Measurements from ENCODE around the gene CEBPA. TPM values are rescaled to one million over a fixed set of nuclear protein-coding genes. Genes with fewer than 3 reads are reported as not detected.
"Not testable (repeated sequence)": the region's sequence is repeated elsewhere in the genome, so short reads cannot be mapped to it uniquely, and the experiment has no call there.

The CEBPA gene
- total RNA-seq, 1 donor from 2014 or later = 22.2 TPM

GRCh38 chr19:33300894-33301143 lies 1.5 kb downstream of the CEBPA start:
- DNase-seq (ENCODE audit: low spot score) = no peak

DNA sequence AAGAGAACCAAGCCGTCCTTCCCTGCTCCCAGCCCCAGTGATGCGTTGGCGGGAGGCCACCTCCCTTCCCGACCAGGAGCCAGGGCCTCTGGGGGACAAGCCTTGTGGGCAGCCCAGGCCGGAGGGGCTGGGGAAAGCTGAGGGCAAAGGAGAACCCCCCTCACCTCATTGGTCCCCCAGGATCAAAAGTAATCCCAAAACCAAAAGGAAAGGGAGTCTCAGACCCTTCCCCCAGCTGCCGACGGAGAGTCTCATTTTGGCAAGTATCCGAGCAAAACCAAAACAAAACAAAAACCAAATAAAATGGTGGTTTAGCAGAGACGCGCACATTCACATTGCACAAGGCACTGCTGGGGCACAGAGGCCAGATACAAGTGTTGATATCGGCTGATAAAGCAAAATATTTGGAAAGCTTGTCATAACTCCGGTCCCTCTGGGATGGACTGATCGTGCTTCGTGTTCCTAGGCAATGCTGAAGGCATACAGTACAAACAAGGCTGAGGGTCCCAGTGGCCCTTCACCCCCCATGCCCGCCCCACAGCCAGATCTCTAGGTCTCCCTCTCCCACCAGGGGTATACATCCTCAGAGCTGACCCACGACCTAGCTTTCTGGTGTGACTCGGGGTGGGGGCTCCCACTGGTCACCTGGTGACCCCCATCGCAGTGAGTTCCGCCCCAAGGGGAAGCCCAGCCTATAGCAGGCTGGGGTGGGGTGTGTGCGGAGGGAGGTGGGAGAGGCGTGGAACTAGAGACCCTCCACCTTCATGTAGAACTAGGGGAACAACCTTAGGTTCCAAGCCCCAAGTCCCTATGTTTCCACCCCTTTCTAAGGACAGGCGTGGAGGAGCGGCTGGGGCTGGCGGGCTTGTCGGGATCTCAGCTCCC lies 2.1 kb downstream of the CEBPA start:
- no peak for DNase-seq (ENCODE audit: low spot score)

DNA sequence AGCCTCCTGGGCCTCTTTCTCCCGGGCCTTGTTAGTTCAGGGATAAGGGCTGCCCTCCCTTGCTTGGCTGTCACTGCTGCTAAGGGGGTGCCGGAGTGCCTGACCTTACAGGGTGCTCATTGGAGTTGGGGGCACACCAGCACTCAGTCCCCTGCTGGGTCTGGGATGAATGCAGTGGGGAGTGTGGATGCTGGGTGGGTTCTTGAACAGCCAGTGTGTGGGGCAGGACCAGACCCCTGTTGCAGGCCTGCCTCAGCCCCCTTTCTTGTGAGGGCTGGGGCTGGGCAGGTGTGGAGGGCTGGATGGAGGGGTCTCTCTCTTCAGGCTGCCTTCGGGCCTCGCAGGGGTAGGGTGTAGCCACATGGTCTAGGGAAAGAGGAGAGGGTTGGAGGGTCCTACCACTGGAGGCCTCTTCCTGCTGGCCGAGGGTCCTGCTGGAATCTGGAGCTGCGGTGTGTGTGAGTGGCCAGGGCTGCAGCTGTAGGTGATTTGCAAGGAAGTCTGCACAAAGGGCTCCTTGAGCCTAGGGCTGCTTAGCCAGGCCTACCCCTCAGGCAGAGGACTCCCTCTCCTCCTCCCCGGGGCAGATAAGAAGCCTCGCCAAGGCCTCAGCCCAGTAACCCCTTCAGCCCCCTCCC lies 3.2 kb downstream of the CEBPA start:
- no peak for DNase-seq (ENCODE audit: low spot score)

- no peak for DNase-seq (ENCODE audit: low spot score)
Observed at GRCh38 chr19:33298146-33298911, 4.0 kb downstream of the CEBPA start.

- no peak for DNase-seq (ENCODE audit: low spot score)
Observed at GRCh38 chr19:33297401-33298145, 4.8 kb downstream of the CEBPA start.

GRCh38 chr19:33296488-33296971 lies 5.8 kb downstream of the CEBPA start:
- DNase-seq (ENCODE audit: low spot score) = no peak

GRCh38 chr19:33295621-33296487 lies 6.5 kb downstream of the CEBPA start:
- no peak for DNase-seq (ENCODE audit: low spot score)

DNA sequence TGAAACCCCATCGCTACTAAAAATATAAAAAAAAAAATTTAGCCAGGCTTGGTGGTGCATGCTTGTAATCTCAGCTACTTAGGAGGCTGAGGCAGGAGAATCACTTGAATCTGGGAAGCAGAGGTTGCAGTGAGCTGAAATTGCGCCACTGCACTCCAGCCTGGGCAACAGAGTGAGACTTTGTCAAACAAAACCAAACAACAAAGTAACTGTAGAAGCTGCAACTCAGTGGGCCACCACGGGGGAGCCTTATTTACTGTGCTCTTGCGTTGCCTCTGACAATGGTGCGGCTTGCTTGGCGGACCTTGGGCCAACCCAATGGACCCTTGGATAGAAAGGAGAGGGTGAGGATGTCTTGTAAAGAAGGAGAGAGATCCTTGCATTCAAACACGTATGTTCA lies 7.3 kb downstream of the CEBPA start:
- not testable (repeated sequence) for DNase-seq (ENCODE audit: low spot score)

GRCh38 chr19:33294058-33294798 lies 8.1 kb downstream of the CEBPA start:
- no peak for DNase-seq (ENCODE audit: low spot score)

DNA sequence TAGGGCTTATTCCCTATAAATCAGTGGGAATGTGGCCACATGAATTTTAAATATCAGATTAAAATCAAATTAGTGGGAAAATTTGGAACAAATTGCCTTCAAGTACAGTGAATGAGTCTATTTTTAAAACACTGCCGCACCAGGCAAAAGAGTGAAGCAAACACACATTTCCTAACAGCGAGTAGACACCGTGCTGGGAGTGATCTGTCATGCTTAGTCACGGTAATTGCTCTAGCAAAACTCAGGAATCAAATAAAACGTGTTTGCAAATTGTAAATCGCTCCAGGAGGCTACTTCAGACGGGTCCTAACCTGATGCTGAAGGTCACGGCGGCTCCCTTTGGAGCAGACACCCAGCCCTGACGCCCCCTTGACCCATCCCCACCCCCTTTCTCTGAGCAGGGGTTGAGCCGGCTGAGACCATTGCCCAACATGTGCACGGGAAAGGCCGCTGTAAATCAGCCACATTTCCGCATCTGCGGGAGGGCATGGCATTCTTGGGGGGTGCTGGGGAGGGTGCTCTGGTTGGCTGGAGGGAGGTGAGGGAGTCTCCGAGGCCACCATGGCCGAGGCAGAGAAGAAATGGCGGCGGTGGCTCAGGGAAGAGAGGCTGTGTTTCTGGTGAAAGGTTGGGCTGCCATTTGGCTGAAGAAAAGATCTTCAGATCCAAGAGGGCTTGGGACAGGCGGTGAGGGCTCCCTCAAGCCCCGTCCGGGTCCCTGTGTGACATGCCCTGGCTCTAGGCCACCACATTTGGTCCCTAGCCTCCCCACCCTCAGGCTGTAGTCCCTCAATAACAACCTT lies 8.9 kb downstream of the CEBPA start:
- DNase-seq (ENCODE audit: low spot score) = no peak

DNA sequence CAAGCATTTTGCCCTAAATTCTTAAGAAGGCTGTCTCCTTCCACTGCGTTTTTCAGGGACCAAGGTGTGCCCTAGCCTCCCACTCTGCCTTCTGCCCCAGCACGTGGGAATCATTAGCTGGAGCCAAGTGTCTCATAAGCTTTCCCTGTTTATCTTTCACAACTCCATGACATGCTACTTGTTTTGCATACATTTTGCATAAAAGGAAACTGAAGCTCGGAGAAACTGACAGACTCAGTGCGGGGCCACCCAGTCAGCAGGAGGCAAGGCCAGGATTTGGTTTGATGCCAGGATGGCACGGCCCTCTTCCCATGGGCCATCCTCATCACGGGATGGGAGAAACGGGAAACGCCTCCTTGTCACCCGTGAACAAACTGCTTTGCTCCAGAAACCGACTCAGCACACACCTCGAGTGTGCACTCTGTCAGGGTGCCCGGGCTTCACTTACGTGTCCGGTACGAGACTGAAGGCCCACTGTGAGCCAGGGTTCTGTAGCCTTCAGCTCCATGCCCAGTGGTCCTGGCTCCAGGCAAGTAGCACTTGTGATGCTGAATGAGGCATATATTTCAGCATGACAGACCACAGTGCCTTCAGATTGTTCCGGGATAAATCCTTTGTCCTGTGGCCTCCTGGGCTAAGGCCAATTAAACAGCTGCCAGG lies 9.6 kb downstream of the CEBPA start:
- no peak for DNase-seq (ENCODE audit: low spot score)

GRCh38 chr19:33291623-33292534 lies 10.5 kb downstream of the CEBPA start:
- DNase-seq (ENCODE audit: low spot score) = peak; percentile 41

DNA sequence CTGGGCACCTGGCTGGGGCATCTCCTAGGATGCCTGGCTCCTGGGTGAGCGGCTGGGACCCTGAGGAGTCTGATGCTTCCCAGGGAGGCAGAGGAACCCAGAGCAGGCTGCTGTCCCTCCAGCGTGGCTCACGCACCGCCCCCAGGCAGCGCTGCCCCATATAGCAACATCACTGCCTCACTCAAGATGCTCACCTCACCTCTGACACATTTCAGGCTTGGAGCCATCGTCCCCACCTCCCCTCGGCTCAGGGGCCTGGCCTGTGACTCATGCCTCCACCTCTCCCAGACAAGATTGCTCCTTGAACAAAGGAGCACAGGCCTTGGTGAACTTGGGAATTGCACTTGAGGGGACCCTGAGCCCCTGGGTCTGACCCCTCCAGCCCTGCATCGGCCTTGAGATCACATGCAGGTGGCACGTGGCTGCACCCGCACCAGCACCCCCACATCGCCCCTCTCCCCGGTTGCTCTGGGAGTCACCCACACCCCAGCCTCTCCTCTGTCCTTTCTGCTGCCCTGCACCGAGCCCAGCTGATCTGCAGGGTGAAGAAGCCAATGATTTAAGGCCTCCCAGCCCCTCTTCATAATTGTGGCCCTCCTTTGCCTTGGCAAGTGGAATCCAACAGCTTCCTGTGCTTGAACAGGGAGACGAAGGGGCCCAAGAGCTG lies 11.2 kb downstream of the CEBPA start:
- no peak for DNase-seq (ENCODE audit: low spot score)

DNA sequence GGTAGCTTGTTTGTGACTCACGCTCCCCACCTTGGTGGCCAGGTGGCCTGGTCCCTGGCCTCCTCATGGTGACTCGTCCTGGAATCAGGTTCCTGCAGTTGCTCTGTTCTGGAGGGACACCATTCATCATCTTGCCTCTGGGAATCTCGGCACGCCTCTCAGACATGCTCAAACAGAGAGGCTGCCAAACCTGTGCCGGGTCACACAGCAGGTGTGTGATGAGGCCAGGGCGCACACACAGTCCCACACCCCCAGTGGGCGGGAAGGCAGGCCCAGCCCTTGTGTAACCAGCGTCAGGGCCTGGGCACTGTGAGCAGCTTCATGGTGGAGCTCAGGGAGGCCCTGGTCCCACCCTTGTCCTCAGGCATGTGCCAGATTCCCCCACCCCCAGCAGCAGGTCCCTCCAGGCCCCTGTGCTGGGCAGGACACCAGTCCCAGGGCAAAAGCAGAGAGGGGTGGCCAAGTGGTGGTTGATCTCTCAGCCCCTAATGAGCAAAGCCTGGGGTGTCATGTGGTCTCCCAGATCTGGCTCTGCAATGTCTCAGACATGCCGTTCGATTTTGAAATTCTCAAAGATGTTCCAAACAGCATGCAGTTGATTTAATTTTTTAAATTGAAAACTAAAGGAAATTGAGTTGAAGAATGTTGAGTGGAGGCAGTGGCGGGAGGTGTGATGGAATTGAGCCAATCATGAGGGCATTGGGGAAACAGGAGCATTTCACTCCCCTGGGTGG lies 12.1 kb downstream of the CEBPA start:
- no peak for DNase-seq (ENCODE audit: low spot score)

- DNase-seq (ENCODE audit: low spot score) = no peak
Observed at GRCh38 chr19:33289261-33289660, 13.1 kb downstream of the CEBPA start.

DNA sequence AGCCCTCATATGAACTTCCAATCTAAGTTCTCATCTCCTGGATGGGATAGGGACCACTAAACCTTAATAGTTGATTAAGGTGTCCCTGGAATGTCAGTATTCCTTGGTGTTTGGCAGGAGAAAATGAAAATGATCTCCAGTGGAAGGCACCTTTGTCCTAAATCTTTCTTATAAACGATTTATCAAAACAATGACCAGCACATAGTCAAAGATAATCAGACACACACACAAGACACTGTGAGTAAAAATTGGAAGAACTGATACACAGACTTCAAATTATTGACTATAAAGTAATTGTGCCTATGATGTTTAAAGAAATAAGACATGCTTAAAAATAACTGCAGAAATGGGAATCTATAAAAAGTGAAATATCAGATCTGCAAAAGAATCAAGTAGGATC lies 13.7 kb downstream of the CEBPA start:
- DNase-seq (ENCODE audit: low spot score) = no peak

All from mucosa of gallbladder (tissue), 1 donor.